HG03060 (cell line): ENCODE results near the gene CHPF.

Experiments
- ATAC-seq: cut with Tn5 transposase; IDR thresholded peaks from one replicate; pipeline ENCODE4 v1.9.1; 2021; ENCODE audit warnings: low read depth, moderate number of reproducible peaks; ENCODE audit not compliant: unreplicated experiment

The CHPF gene

GRCh38 chr2:219515874-219516629 is 27.6 kb downstream of the CHPF start:
- ATAC-seq = no peak

GRCh38 chr2:219514836-219515235 is 28.8 kb downstream of the CHPF start:
- no peak for ATAC-seq

- ATAC-seq = no peak
Measured at GRCh38 chr2:219514196-219514761, 29.3 kb downstream of the CHPF start, which contains the start of gene ASIC4. Gene ASIC4 (plus strand): TSS chr2:219514482. CDS start chr2:219514725, 243 bp downstream.

GRCh38 chr2:219513787-219514186 is 29.8 kb downstream of the CHPF start:
- no peak for ATAC-seq

GRCh38 chr2:219512524-219513216 is 30.9 kb downstream of the CHPF start:
- ATAC-seq = no peak

GRCh38 chr2:219511547-219512325 is 31.9 kb downstream of the CHPF start:
- no peak for ATAC-seq

GRCh38 chr2:219510512-219511135 is 33.0 kb downstream of the CHPF start:
- no peak for ATAC-seq

GRCh38 chr2:219509780-219510511 is 33.7 kb downstream of the CHPF start:
- no peak for ATAC-seq

- no peak for ATAC-seq
Measured at GRCh38 chr2:219508971-219509779, 34.4 kb downstream of the CHPF start.

GRCh38 chr2:219508444-219508734 is 35.2 kb downstream of the CHPF start:
- ATAC-seq = no peak

- ATAC-seq = no peak
Measured at GRCh38 chr2:219507581-219508443, 35.8 kb downstream of the CHPF start.

- ATAC-seq = no peak
Measured at GRCh38 chr2:219506802-219507526, 36.6 kb downstream of the CHPF start.

- no peak for ATAC-seq
Measured at GRCh38 chr2:219506153-219506801, 37.3 kb downstream of the CHPF start.

GRCh38 chr2:219505585-219505984 is 38.0 kb downstream of the CHPF start:
- no peak for ATAC-seq

GRCh38 chr2:219502618-219503017 is 41.0 kb downstream of the CHPF start:
- ATAC-seq = no peak

- ATAC-seq = no peak
Measured at GRCh38 chr2:219501849-219502248, 41.8 kb downstream of the CHPF start.

GRCh38 chr2:219500135-219500534 is 43.5 kb downstream of the CHPF start:
- ATAC-seq = no peak
